Neural cell (in vitro differentiated cells): ENCODE measurements around the gene VMAC.

Experiments
- CTCF ChIP-seq: fragments of 450-650 bp; IDR thresholded peaks from 2 replicates; pipeline ENCODE4 v1.5.1; 2014; ENCODE audit warnings: antibody characterized with exemption, mild to moderate bottlenecking, moderate library complexity; ENCODE audit not compliant: poor library complexity, severe bottlenecking
- EP300 ChIP-seq: fragments of 450-650 bp; conservative IDR thresholded peaks from 2 replicates; pipeline ENCODE4 v1.6.1; 2014; ENCODE audit warnings: antibody characterized with exemption, mild to moderate bottlenecking, moderate library complexity; ENCODE audit not compliant: poor library complexity, severe bottlenecking
- EZH2 ChIP-seq: fragments of 200-600, 300-800 bp; shearing (Covaris generic), sonication (generic); IDR thresholded peaks from 2 replicates; pipeline ENCODE4 v1.6.1; 2014; ENCODE audit warnings: antibody characterized with exemption, low read length, borderline replicate concordance, mild to moderate bottlenecking; ENCODE audit not compliant: insufficient read depth, poor library complexity, severe bottlenecking
- MXI1 ChIP-seq: fragments of 450-650 bp; conservative IDR thresholded peaks from 2 replicates; pipeline ENCODE4 v1.6.1; 2014; ENCODE audit warnings: antibody characterized with exemption, mild to moderate bottlenecking; ENCODE audit not compliant: poor library complexity, severe bottlenecking
- POLR2AphosphoS5 ChIP-seq: IDR thresholded peaks from 2 replicates; pipeline ENCODE4 v1.6.1; 2012
- RAD21 ChIP-seq: fragments of 450-650 bp; conservative IDR thresholded peaks from 2 replicates; pipeline ENCODE4 v1.6.1; 2014; ENCODE audit warnings: antibody characterized with exemption, mild to moderate bottlenecking, moderate library complexity
- REST ChIP-seq: IDR thresholded peaks from 2 replicates; pipeline ENCODE4 v1.6.1; 2012; ENCODE audit warnings: borderline replicate concordance
- SMC3 ChIP-seq: fragments of 450-650 bp; conservative IDR thresholded peaks from 2 replicates; pipeline ENCODE4 v1.6.1; 2014; ENCODE audit warnings: antibody characterized with exemption, mild to moderate bottlenecking, moderate library complexity; ENCODE audit not compliant: poor library complexity
- TAF1 ChIP-seq: IDR thresholded peaks from 2 replicates; pipeline ENCODE4 v1.6.1; 2012; ENCODE audit warnings: low read depth

- no peak for TF ChIP-seq RAD21
- TF ChIP-seq EZH2 = no peak
- TF ChIP-seq CTCF = no peak
- no peak for TF ChIP-seq REST
- TF ChIP-seq POLR2AphosphoS5 = no peak
- TF ChIP-seq EP300 = no peak
- no peak for TF ChIP-seq TAF1
- TF ChIP-seq SMC3 = no peak
- TF ChIP-seq MXI1 = no peak
Measured at GRCh38 chr19:5935473-5936291, 31.0 kb downstream of the VMAC start.
